HCT116 (cell line): ENCODE data around the gene MCC. TPM values are rescaled to one million over a fixed set of nuclear protein-coding genes. Genes with fewer than 3 reads are reported as not detected.

Source experiments
- ATAC-seq: fragments of 200-7000 bp; cut with Tn5 transposase; 2 replicates; pipeline ENCODE4 v1.9.1; 2020; ENCODE audit warnings: mild to moderate bottlenecking, moderate library complexity
- BruUV-seq: library from RNA; stranded (reverse); fragments of 400-500 nt; replicated peaks from 2 replicates; lab custom pipeline; 2021; lab: Mats Ljungman, UMichigan
- CTCF ChIA-PET: fragments of 300-600 bp; sonication (Branson Sonifier 250); formaldehyde crosslinking; loops from one replicate; lab custom pipeline; 2021; ENCODE audit warnings: antibody characterized with exemption; lab: Charles Lee
- POLR2A ChIA-PET: fragments of 300-600, 350-600 bp; sonication (Branson Sonifier 250); formaldehyde crosslinking; loops from one replicate; lab custom pipeline; 2021; ENCODE audit warnings: antibody characterized with exemption; lab: Charles Lee
- RAD21 ChIA-PET, 2 experiments: fragments of 300-600 bp; sonication (Branson Sonifier 250); formaldehyde crosslinking; loops; one replicate each; lab custom pipeline; 2023; ENCODE audit warnings: low total read pairs in 2 of 2; ENCODE audit not compliant: uncharacterized antibody in 2 of 2, unreplicated experiment in 2 of 2, low non-redundant PET in 1 of 2; lab: Charles Lee
- DNase-seq: peaks from one replicate; pipeline ENCODE4 v3.0.0-alpha.2; 2010; ENCODE audit warnings: low read depth, low spot score
- H2AFZ ChIP-seq: fragments of 200-600 bp; shearing (Covaris generic), sonication (generic); 2 replicates; pipeline ENCODE4 v1.6.1; 2017; ENCODE audit warnings: low read depth, mixed run types, mixed read lengths, antibody characterized with exemption, low read length; ENCODE audit not compliant: poor library complexity, severe bottlenecking
- H3K27ac ChIP-seq: 2 replicates; pipeline ENCODE4 v1.5.1; 2012; ENCODE audit warnings: low read depth, low read length
- H3K27me3 ChIP-seq: fragments of 200-600 bp; sonication (generic); 2 replicates; pipeline ENCODE4 v1.6.1; 2016; ENCODE audit warnings: mixed run types, low read length, mixed read lengths; ENCODE audit not compliant: insufficient read depth
- H3K36me3 ChIP-seq, 2 experiments: fragments of 200-500 bp in 1 of 2; fragments of 200-600 bp in 1 of 2; sonication (Bioruptor generic) in 1 of 2; sonication (generic) in 1 of 2; 2 replicates each; pipeline versions ENCODE4 v1.5.1 to v1.6.1; 2014 to 2016; ENCODE audit warnings: low read length in 2 of 2, inconsistent platforms in 1 of 2, mixed read lengths in 1 of 2, mixed run types in 1 of 2; ENCODE audit not compliant: insufficient read depth in 2 of 2, control insufficient read depth in 1 of 2
- H3K4me1 ChIP-seq, 2 experiments: fragments of 200-600 bp in 1 of 2; sonication (generic) in 1 of 2; 2 replicates each; pipeline versions ENCODE4 v1.5.1 to v1.6.1; 2012 to 2017; ENCODE audit warnings: low read length in 2 of 2, inconsistent platforms in 1 of 2, mild to moderate bottlenecking in 1 of 2, mixed read lengths in 1 of 2, mixed run types in 1 of 2, moderate library complexity in 1 of 2; ENCODE audit not compliant: insufficient read depth in 2 of 2, control insufficient read depth in 1 of 2
- H3K4me2 ChIP-seq: fragments of 200-600 bp; sonication (generic); 2 replicates; pipeline ENCODE4 v1.6.1; 2017; ENCODE audit warnings: mixed run types, low read length, mixed read lengths
- H3K4me3 ChIP-seq, 2 experiments: fragments of 200-600 bp in 1 of 2; sonication (generic) in 1 of 2; replicated peaks in 1 of 2; 2 replicates each; pipeline ENCODE4 v1.5.1; 2011 to 2016; ENCODE audit warnings: low read length in 2 of 2, control low read depth in 1 of 2, low read depth in 1 of 2, mild to moderate bottlenecking in 1 of 2, mixed read lengths in 1 of 2, mixed run types in 1 of 2
- H3K79me2 ChIP-seq: fragments of 200-600 bp; sonication (generic); 2 replicates; pipeline ENCODE4 v1.6.1; 2017; ENCODE audit warnings: mild to moderate bottlenecking, mixed run types, low read length, moderate library complexity, mixed read lengths; ENCODE audit not compliant: insufficient read depth
- H3K9ac ChIP-seq: fragments of 200-600 bp; sonication (generic); 2 replicates; pipeline ENCODE4 v1.6.1; 2016; ENCODE audit warnings: low read length, mixed read lengths
- H3K9me2 ChIP-seq: fragments of 200-600 bp; sonication (generic), shearing (Covaris generic); 2 replicates; pipeline ENCODE4 v1.6.1; 2017; ENCODE audit warnings: mixed run types, mild to moderate bottlenecking, moderate library complexity; ENCODE audit not compliant: insufficient read depth
- H3K9me3 ChIP-seq, 2 experiments: fragments of 200-500 bp in 1 of 2; fragments of 200-600 bp in 1 of 2; sonication (Bioruptor generic) in 1 of 2; sonication (generic) in 1 of 2; 2 replicates each; pipeline ENCODE4 v1.6.1; 2014 to 2017; ENCODE audit warnings: low read length in 2 of 2, mixed read lengths in 2 of 2, inconsistent platforms in 1 of 2, low read depth in 1 of 2, mild to moderate bottlenecking in 1 of 2, mixed run types in 1 of 2, moderate library complexity in 1 of 2; ENCODE audit not compliant: control insufficient read depth in 1 of 2, insufficient read depth in 1 of 2
- H4K20me1 ChIP-seq: fragments of 200-600 bp; sonication (generic), shearing (Covaris generic); 2 replicates; pipeline ENCODE4 v1.6.1; 2017; ENCODE audit warnings: mixed run types, mild to moderate bottlenecking, moderate library complexity; ENCODE audit not compliant: insufficient read depth
- ATF3 ChIP-seq: IDR thresholded peaks from 2 replicates; pipeline ENCODE4 v1.6.1; 2012
- CTCF ChIP-seq, 3 experiments: fragments of 200-600 bp in 1 of 3; sonication (generic) in 1 of 3; IDR thresholded peaks in 2 of 3; conservative IDR thresholded peaks in 1 of 3; 2 replicates each; pipeline ENCODE4 v1.5.1; 2012 to 2017; ENCODE audit warnings: low read depth in 2 of 3, low read length in 2 of 3, antibody characterized with exemption in 1 of 3, borderline replicate concordance in 1 of 3, control low read depth in 1 of 3, mild to moderate bottlenecking in 1 of 3, mixed read lengths in 1 of 3, mixed run types in 1 of 3, moderate library complexity in 1 of 3; ENCODE audit not compliant: insufficient read depth in 1 of 3
- EGR1 ChIP-seq: IDR thresholded peaks from 2 replicates; pipeline ENCODE4 v1.6.1; 2012; ENCODE audit warnings: low read depth
- FOSL1 ChIP-seq: IDR thresholded peaks from 2 replicates; pipeline ENCODE4 v1.6.1; 2012; ENCODE audit warnings: low read depth
- POLR2A ChIP-seq: IDR thresholded peaks from 2 replicates; pipeline ENCODE4 v1.7.0; 2011; ENCODE audit warnings: borderline replicate concordance; ENCODE audit not compliant: insufficient read depth, insufficient read length; ENCODE audit errors: extremely low read depth
- SP1 ChIP-seq: IDR thresholded peaks from 2 replicates; pipeline ENCODE4 v1.6.1; 2012; ENCODE audit warnings: low read depth
- TCF7L2 ChIP-seq: IDR thresholded peaks from 2 replicates; pipeline ENCODE4 v1.7.0; 2011; ENCODE audit warnings: borderline replicate concordance, inconsistent platforms; ENCODE audit not compliant: insufficient read depth, insufficient read length; ENCODE audit errors: extremely low read depth
- YY1 ChIP-seq: IDR thresholded peaks from 2 replicates; pipeline ENCODE4 v1.6.1; 2011; ENCODE audit warnings: low read length, low read depth, moderate library complexity, mild to moderate bottlenecking; ENCODE audit not compliant: insufficient replicate concordance; ENCODE audit errors: extremely low read depth
- ZFX ChIP-seq: fragments of 450-650 bp; IDR thresholded peaks from 2 replicates; pipeline ENCODE4 v1.6.1; 2017
- ZNF274 ChIP-seq: fragments of 200-500 bp; sonication (Bioruptor generic); IDR thresholded peaks from 2 replicates; pipeline ENCODE4 v1.6.1; 2014; ENCODE audit warnings: mild to moderate bottlenecking, low read depth, low read length, inconsistent platforms
- intact Hi-C: fragments of 100-400 bp; cut with micrococcal nuclease; formaldehyde crosslinking; loops from 2 replicates; pipeline ENCODE4 v1.10.0; 2022
- total RNA-seq: library from RNA; stranded (reverse); gene quantifications from one replicate; pipeline ENCODE4 v1.2.1, GENCODE V29; 2021; ENCODE audit not compliant: unreplicated experiment

Gene MCC
- total RNA-seq, 1 experiment from 2014 or later, result 20.1 TPM

GRCh38 chr5:113057557-113057984 is 430.7 kb downstream of the MCC start:
- TF ChIP-seq YY1, result no peak
- TF ChIP-seq ZFX, result no peak
- TF ChIP-seq POLR2A, result no peak
- no peak for TF ChIP-seq ATF3
- TF ChIP-seq TCF7L2, result no peak
- no peak for TF ChIP-seq CTCF (IDR thresholded peaks at IDR 0.05 in 2 of 3, conservative IDR thresholded peaks at IDR 0.05 in 1 of 3; ENCODE audit: borderline replicate concordance in 1 of 3, insufficient read depth in 1 of 3, low read depth in 2 of 3, low read length in 2 of 3)
- no peak for TF ChIP-seq EGR1
- TF ChIP-seq FOSL1, result no peak
- no peak for TF ChIP-seq SP1
- no peak for TF ChIP-seq ZNF274
- BruUV-seq, result no TSS peak
- Histone ChIP-seq H3K4me3 (no peak overlapping the region), H3K27me3 (no peaks in the 10 kb centered on the region), H2AFZ (no peak overlapping the region), H3K9me3 (no peaks in the 10 kb centered on the region), H3K9me2 (no peaks in the 10 kb centered on the region), H3K9ac (no peak overlapping the region), H3K79me2 (no peaks in the 10 kb centered on the region), H3K4me2 (no peak overlapping the region), H3K4me1 (no peaks in the 10 kb centered on the region), H3K36me3 (no peaks in the 10 kb centered on the region), H4K20me1 (no peaks in the 10 kb centered on the region), H3K27ac (no peak overlapping the region)
- ChIA-PET POLR2A (no interaction called here), RAD21 (no interaction called here), CTCF (no interaction called here)
- DNase-seq (no peak), ATAC-seq (no peak)
- intact Hi-C loops, result no loop called here
